ENCODE results near the gene MPST. TPM values are rescaled to one million over a fixed set of nuclear protein-coding genes. Genes with fewer than 3 reads are reported as not detected.

MPST gene
- polyA plus RNA-seq, 1 experiment = 45.5 TPM

DNA sequence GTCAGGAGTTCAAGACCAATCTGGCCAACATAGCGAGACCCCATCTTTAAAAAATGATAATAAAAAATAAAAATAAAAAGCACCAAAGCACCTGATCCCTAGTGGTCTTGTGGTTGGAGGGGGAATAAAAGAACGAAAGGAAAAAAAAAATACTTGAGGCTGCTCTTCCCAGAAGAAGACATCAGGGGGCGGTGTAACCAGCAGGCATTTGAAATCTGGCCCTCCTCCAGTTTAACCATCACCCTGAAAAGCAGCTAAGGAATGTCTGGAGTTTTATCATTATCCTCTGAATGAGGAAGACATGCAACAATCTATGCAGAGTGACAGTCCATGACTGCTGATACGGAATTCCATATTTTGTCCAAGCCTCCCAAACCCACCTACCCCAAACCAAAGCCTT is 26.4 kb downstream of the MPST start:
- ChIA-PET POLR2A (no interaction called here), CTCF (interaction anchor here (0.6 to 3.7 kb wide), 15 partner anchors 9 to 264 kb away, joined by 3 to 12 read pairs (median 5); no protein-coding TSS in a partner anchor)
- peak; percentile 74 for TF ChIP-seq CTCF (IDR thresholded peaks at IDR 0.05; ENCODE audit: insufficient read depth, low read depth, low read length)
- no peak for DNase-seq (ENCODE audit: low read depth)
- H3K27me3 ChIP-seq (ENCODE audit: control insufficient read depth, insufficient read depth, low read length) = no peaks in the 10 kb centered on the region
- no peak overlapping the region for H3K4me3 ChIP-seq (ENCODE audit: low read depth, low read length)
- H3K36me3 ChIP-seq (ENCODE audit: control insufficient read depth, insufficient read depth, low read length) = no peaks in the 10 kb centered on the region

DNA sequence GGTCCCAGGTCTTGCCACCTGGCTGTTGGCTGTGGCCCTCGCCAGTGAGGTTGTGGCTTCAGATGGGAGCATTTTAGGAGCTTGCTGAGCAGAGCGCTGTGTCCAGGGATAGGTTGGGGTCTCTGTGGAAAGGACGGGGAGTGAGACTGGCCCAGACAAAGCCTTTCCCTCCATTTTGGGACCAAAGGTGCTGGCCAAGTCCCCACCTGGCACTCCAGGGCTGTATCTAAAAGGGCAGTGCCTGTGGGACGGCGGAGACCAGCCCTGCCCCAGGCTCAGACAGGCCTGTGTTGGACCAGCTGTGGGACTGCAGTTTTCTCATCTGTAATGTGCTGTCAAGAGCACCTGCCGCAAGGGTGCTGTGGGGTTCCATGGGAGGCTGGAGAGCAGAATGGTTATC is 27.0 kb downstream of the MPST start:
- DNase-seq (ENCODE audit: low read depth) = no peak
- Histone ChIP-seq H3K27me3 (ENCODE audit: control insufficient read depth, insufficient read depth, low read length) (no peaks in the 10 kb centered on the region), H3K36me3 (ENCODE audit: control insufficient read depth, insufficient read depth, low read length) (no peaks in the 10 kb centered on the region), H3K4me3 (ENCODE audit: low read depth, low read length) (no peak overlapping the region)
- CTCF ChIA-PET = interaction anchor here (0.6 to 3.7 kb wide), 13 partner anchors 9 to 158 kb away, joined by 3 to 12 read pairs (median 5); no protein-coding TSS in a partner anchor
- POLR2A ChIA-PET = no interaction called here
- no peak for TF ChIP-seq CTCF (IDR thresholded peaks at IDR 0.05; ENCODE audit: insufficient read depth, low read depth, low read length)

DNA sequence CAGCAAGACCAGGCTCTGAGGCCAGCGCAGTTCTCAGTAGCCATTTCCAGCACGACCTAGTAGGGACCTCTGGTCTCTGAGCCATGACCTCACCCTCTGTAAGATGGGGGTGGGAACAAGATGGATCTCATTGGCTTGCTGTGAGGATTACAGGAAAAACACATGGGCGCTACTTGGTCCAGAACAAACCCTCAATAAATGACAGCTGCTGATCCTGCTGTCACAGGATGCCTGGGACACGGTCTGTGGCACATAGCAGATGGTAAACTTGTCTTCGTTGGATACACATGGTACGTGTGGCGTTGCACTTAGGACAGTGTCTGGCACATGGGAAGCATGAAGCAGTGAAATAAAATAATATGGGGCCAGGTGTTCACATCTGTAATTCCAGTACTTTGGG is 27.5 kb downstream of the MPST start:
- TF ChIP-seq CTCF (IDR thresholded peaks at IDR 0.05; ENCODE audit: insufficient read depth, low read depth, low read length) = no peak
- Histone ChIP-seq H3K27me3 (ENCODE audit: control insufficient read depth, insufficient read depth, low read length) (no peaks in the 10 kb centered on the region), H3K36me3 (ENCODE audit: control insufficient read depth, insufficient read depth, low read length) (no peaks in the 10 kb centered on the region), H3K4me3 (ENCODE audit: low read depth, low read length) (no peak overlapping the region)
- DNase-seq (ENCODE audit: low read depth) = no peak
- POLR2A ChIA-PET = no interaction called here
- CTCF ChIA-PET = interaction anchor here (1.3 to 3.2 kb wide), 4 partner anchors 10 to 152 kb away, joined by 3 to 12 read pairs (median 7); no protein-coding TSS in a partner anchor

DNA sequence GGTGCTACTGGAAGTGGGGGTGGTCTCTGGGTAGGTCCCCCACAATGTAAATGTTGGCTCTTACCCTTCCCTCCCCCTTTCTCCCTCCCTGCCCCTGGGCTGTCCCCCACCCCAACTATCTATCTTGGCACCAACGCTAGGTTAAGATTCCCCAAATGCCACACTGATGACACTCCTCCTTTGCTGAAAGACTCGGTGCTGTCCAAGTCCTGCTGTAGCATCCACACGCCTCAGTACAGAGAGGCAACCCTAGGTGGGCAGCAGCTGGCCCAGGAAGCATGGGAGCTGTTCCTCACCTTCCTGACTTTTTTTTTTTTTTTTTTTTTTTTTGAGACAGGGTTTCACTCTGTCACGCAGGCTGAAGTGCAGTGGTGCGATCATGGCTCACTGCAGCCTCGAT is 28.6 kb downstream of the MPST start:
- POLR2A ChIA-PET = no interaction called here
- CTCF ChIA-PET = no interaction called here
- H3K4me3 ChIP-seq (ENCODE audit: low read depth, low read length) = no peak overlapping the region
- 0 out of 2 replicates have a peak, but pooled peaks cover 1% of the 10 kb centered on the region for H3K36me3 ChIP-seq (ENCODE audit: control insufficient read depth, insufficient read depth, low read length)
- no peak for DNase-seq (ENCODE audit: low read depth)
- no peaks in the 10 kb centered on the region for H3K27me3 ChIP-seq (ENCODE audit: control insufficient read depth, insufficient read depth, low read length)
- no peak for TF ChIP-seq CTCF (IDR thresholded peaks at IDR 0.05; ENCODE audit: insufficient read depth, low read depth, low read length)

DNA sequence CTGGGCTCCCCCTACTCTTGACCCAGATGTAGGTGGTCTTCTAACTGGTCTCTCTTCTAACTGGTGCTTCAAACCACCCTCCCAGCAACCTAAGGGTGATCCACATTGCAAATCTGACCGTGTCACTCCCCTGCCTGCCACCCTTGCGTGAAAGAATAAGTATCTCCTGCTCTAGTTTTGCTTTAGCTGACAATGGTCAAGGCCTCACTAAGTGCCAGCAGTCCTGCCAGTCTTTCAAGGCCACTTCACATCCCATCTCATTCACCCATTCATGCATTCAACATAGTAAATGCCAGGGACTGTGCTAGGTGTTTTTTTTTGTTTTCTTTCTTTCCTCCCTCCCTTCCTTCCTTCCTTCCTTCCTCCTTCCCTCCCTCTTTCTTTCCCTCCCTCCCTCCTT is 29.7 kb downstream of the MPST start:
- CTCF ChIA-PET = no interaction called here
- DNase-seq (ENCODE audit: low read depth) = no peak
- peaks cover 5% of the 10 kb centered on the region; the same call in 1 of the 2 replicates for H3K36me3 ChIP-seq (ENCODE audit: control insufficient read depth, insufficient read depth, low read length)
- no peak overlapping the region for H3K4me3 ChIP-seq (ENCODE audit: low read depth, low read length)
- H3K27me3 ChIP-seq (ENCODE audit: control insufficient read depth, insufficient read depth, low read length) = no peaks in the 10 kb centered on the region
- POLR2A ChIA-PET = no interaction called here
- no peak for TF ChIP-seq CTCF (IDR thresholded peaks at IDR 0.05; ENCODE audit: insufficient read depth, low read depth, low read length)
